Mucosa of gallbladder (tissue), 1 donor: ENCODE results near the gene ATOH8. TPM values are rescaled to one million over a fixed set of nuclear protein-coding genes. Genes with fewer than 3 reads are reported as not detected.
A peak's percentile ranks its signal among the peaks of the same experiment; 100 is the strongest.

ENCODE experiments used
- DNase-seq: peaks from one replicate; pipeline ENCODE4 v3.0.0-alpha.2; 2020; ENCODE audit warnings: low spot score
- total RNA-seq: library from RNA; stranded (reverse); gene quantifications from one replicate; pipeline ENCODE4 v1.2.1, GENCODE V29; 2021
- donor health status: DM: no; HTN: no; CAD: no.

ATOH8 gene
- total RNA-seq, 1 donor from 2014 or later, result 9.0 TPM

DNA sequence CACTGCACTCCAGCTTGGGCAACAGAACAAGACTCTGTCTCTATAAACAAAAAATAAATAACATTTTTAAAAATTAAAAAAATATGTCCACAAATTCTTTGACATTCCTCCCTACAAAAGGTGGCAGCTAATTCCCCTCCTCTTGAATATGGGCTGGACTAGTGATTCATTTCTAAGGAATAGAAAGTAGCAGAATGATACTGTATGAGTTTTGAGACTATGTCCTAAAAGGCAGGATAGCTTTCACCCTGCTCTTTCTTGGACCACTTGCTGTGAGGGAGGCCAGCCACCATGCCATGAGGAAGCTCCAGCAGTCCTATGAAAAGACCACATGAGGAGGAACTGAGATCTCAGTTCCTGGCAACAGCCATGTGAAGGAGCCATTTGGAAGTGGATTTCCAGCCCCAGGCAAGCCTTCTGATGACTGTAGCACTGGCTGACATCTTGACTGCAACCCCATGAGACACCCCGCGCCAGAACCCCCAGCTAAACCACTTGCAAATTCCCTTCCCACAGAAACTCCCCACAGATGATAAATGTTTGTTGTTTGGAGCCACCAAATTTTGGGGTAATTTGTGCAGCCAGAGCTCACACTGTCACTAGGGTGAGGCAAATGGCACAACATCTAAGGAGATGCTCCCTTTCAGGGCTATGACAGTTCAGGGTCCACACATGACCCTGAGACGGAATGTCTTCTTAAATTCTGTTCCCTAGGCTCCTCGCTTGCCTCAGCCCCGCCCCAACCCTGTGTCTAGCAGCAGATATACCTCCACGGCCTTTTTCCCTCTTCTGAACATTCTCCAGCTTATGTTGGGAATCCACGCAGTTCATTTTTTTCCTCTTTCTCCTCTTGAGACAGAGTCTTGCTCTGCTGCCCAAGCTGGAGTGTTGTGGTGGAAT, 17.1 kb upstream of the ATOH8 start:
- no peak for DNase-seq

DNA sequence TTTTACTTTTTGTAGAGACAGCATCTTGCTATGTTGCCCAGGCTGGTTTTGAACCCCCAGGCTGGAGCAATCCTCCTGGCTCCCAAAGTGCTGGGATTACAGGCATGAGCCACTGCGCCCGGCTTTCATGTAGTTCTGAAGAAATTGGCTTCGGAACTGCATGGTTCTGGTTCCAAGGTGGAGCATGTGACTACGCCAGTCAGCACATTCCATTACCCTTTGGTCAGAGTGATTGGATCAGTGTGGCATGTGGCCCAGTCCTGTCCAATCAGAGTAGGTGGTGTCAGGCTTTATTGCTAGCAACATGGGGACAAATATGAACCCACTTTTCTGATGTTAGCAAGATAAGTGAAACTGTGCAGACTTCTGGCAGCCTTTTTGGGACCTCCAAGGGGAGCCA, 16.3 kb upstream of the ATOH8 start:
- peak; percentile 82 for DNase-seq

DNA sequence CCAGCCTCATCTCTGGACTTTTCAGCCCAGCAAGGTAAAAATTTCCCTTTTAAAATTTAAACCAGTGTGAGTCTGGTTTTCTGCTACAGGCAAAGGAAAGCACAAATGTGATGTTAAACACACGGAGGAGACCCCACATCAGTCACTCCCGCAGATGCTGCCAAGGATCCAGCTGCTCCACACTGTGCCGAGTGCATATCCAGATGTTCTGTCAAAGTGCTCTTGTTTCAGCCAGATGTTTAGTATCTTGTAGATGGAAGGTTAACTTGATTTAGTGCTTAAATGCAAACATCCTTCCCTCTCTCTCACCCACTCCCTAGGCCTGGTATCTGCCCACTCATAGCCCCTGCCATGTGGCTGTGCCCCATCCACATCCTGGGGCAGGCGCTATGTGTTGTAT, 15.8 kb upstream of the ATOH8 start:
- no peak for DNase-seq

DNA sequence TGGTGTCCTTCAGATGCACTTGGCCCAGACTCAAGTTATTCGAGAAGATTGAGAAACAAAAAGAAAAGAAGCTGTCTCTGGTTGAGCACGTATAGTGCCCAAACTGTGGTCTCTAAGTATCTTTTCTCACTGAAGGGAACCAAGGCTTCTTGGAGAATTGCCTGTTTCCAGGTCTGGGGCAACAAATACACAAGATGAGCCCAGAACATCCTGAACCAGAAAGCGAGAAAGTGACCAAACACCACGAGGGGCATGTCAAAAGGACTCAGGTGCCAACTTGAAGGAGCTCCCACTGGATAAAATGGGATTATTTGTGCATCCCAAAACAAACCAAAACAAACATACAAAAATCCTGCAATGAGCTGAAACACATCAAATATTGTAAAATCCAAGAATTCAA, 13.6 kb upstream of the ATOH8 start:
- no peak for DNase-seq

DNA sequence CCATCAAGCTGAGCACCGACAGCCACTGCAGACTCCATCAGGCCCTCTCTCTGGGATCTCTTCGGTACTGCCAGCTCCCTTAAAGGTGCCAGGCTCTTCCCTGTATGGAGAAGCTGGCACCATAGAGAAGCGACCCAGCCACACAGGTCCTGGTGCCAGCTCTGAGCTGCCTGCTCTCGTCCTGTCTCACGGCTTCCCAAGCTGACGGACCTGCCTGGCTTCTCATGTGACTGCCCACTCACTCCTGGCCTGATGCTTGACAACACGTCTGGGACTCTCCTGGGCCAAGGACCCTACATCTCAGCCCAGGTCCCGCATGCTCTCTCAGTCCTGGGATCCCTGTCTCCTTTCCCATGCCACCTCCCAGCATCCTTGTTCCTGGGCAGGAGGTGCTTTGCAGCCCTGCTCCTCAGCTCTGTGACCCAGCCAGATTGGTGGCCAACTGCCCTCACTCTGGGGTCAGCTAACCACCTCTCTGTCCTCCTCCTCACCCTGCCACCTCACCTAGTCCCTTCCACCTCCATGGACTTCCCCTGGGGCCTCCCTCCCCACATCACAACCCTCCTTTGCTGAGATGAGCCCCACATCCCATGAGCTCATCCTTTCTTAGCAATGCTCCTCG, 12.5 kb upstream of the ATOH8 start:
- no peak for DNase-seq

DNA sequence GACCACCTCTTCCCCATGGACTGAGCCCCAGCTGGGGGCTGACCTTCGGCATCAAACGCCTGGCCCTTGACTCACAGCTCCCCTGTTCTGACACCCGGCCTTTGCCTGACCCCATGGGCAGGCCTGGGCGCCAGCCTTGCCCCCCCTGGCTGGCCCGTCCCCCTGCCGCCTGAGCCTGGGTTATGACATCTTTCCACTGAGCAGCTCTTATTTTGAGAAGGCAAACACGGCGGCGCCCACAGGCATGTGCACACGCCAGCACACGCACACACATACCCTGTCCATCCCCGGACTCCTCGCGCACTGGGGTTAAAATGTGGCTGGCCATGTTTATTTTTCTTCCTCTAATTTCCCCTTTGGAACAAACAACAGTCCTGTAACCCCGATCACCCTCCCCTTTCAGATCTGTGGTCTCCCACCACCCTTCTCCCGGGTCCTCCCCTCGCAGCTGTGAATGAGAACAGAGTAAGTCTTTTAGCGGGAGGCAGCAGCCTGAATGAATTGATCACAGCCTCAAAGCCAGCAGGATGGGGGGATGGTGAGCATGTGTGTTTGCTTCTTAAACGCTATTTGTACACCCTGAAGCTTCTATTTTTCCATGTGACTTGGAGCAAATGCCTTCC, 11.8 kb upstream of the ATOH8 start:
- peak; percentile 65 for DNase-seq

DNA sequence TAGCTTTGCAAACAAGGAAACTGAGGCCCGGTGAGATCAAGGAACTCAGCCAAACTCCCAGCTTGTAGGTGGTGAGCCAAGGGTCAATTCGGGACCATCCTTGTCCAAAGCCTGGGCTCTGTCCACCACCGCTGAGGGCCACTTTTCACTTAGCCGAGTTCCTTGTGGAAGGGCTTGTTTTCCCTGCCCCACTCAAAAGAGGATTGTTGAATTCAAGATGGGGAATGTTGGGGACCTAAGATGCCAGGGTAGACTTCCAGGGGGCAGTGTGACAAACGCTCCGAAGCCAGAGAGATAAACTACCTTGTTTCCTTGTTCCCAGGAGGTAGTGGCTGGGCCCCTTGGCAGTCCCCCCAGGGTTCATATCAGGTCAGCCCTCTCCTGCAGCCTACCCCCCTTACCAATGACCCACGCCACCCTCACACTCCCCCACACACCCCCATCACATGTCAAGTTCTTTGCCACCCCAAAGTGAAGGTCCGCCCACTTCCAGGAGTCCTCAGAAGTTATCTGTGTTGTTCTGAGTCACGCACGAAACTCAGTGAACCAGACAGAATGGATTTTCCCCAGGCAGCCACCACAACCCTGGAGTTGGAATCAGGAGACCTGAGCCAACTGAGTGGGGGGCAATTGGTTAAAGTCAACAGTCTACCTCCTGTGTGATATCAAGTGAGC, 10.3 kb upstream of the ATOH8 start:
- no peak for DNase-seq

DNA sequence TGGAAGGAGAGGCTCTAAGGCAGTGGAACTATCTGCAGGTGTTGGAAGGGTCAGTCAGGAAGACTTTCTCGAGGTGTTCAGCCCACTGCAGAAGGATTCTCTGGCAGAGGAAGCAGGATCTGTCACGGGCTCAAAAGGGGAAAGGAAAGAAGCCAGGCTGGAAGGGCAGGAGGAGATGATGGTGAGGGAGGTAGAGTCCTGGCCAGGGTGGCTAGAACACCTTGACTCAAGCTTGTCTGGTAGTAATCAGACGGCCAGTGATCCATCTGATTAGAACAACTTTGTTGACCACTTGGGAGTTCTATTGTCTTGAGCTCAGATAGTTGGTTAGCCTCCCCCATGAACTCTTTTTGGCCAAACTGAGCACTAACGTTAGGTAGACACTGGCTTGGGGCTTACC, 9.7 kb upstream of the ATOH8 start:
- no peak for DNase-seq

DNA sequence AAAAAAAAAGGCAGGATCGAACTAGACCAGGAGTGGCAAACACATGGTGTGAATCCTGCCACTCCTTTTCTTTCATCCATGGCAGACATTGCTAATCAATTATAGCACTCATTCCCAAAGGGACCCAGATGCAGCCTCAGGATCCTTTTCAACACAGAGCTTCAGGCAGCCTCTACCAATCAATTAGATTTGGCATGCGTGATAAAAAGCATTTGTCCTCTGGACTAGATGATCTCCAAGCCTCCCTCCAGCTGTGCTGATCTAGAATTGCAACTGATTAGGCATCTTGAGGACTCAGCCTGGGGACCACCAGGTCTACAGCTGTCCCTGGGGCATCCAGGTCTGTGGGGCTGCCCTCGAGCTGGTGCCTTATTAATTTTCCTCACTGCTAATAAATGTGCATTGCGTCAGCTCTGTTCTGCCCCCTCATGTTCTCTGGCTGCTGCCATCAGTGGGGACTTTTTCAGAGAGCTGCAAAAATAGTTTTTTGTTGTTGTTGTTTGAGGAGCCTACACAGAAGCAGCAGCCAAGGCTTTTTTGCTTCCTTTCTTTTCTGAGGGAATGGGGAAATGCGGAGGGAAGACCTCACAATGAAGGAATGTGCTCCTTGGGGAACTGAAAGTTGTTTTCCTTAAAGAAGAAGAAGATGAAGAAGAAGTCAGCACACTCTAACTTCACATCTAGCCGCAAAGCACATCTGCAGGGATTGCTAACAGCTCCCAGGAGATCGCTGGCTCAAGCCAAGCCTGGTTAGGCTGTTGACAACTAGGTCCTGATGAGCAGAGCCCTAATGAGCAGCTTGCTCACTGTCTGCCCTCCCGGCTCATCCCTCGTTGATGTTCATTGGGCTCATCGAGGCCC, 8.8 kb upstream of the ATOH8 start:
- no peak for DNase-seq

DNA sequence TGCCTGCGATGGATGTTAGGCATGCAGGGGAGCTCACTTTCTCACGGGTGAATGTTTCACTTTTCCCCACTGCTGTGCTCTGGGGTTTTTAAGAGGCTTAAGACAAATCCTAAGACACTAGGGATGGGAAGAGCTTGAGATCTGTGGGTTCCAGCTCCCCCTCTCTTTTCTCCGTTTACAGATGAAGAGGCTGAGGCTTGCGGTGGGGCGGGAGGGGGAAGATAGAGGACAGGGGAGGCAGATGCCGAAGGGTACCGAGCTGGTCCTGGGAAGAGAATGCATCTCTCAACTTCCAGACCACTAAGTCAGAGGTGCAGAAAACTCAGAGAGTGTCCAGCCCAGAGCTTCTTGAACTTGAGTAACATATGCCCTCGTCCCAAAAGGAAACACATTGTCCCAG, 8.2 kb upstream of the ATOH8 start:
- DNase-seq, result no peak

DNA sequence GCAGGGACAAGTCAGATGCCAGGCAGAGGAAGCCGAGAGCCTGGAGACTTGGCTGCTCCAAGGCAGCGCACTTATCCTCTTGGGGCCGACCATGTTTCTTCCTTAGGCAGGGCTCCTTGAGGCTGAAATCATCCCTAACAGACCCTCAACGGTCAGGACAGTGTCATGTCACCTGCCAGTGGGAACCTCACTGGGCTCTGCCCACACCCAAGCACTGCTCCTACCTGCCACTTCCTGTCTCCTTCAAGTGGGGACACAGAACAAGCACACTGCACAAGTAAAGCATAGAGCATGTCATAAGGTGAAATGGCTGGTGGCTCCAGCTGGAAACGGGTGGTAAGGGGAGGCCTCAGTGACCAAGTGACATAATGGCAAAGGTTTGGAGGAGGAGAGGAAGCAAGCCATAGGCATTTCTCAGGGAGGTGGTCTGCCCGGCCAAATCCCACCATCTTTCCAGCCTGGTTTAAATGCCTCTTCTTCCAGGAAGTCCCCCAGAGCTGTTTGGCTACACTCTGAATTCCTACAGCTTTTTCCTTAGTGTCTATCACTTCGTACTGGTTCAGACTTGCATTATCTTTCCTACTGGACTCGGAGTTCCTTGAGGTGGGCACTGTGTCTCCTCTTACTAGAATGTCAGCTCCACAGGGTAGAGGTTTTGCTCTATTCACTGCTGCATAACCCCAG, 7.3 kb upstream of the ATOH8 start:
- no peak for DNase-seq

DNA sequence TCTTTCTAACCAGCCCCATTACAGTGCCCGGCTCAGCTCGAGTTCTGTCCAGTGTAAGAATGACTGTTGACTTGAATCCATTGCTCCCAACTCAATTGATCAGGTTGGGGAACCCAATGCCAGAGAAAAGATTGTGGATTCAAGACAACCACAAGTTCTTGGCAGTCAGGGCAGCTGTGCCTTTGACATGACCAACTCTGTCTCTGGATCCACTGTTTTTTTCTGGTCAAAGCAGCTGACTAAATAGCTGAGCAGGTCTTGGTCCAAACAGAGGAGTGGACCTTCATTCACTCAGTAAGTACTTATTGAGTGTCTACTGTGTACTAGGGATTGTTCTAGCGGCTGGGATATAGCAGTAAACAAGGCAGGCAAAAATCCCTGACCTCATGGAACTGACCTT, 6.3 kb upstream of the ATOH8 start:
- DNase-seq, result no peak

DNA sequence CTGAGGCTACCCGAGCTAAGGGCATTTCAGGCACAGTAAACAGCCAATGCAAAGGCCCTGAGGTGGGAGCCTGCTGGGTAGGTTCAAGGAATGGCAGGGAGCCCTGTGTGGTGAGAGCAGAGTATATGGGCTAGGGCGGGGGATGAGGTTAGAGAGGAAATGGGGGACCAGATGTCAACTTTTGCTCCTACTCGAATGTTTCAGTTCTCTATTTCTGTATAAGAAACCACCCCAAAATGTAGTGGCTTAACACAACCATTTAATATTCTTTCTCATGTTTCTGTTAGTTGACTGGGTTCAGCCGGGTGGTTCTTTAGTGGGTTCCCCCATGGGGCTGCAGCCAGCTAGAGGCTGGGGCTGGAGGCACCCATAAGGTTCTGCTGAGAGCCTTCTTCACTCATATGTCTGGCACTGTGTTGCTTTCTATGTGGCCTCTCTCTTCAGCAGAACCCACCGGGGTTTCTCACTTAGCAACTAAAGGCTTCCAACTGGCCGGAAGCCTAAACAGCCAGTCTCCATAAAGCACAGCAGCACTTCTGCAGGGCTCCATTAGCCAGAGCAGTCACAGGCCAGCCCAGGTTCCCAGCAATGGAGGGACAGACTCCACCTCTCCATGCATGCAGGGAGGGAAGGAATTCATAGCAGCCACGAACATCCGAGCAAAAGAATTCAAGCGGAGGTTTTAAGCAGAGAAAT, 5.6 kb upstream of the ATOH8 start:
- no peak for DNase-seq

DNA sequence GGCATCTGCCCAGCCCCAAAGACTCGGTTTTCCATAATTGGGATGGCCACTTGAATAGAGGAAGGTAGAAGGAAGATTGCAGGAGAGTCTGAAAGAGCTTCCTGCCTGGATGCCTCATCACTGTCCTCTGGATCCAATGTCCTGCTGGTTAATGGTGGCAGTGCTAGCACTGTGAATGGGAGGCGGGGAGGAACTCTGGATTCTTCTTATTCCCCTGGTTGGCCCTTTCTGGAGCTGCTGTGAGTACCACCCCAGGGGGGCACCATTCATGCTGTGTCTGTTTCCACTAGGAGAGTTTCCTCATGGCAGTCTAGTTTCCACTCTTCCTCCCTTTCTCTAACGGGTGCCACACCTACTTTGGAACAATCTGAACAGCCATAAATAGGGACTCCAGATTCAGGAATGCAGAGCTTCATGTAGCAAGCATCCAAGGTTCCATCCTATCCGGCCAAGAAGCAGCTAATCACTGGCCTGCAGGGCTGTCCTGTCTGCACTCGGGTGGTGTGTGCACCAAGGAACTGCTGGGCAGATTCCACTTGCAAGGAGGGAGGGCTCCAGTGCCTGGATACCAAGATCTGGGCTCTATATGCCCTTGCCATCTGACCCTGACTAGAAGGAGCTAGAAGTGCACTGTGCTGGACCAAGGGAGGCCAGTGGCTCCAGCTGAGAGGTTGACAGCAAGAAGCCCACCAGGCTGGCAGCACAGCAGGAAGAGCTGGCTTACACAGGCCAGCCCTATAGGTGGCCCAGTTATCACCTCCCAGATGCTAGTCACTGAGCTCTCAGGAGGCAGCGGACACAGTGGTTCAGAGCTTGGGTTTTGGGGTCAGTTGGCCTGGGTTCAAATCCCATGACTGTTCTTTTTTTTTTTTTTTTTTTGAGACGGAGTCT, 4.6 kb upstream of the ATOH8 start:
- DNase-seq, result no peak

DNA sequence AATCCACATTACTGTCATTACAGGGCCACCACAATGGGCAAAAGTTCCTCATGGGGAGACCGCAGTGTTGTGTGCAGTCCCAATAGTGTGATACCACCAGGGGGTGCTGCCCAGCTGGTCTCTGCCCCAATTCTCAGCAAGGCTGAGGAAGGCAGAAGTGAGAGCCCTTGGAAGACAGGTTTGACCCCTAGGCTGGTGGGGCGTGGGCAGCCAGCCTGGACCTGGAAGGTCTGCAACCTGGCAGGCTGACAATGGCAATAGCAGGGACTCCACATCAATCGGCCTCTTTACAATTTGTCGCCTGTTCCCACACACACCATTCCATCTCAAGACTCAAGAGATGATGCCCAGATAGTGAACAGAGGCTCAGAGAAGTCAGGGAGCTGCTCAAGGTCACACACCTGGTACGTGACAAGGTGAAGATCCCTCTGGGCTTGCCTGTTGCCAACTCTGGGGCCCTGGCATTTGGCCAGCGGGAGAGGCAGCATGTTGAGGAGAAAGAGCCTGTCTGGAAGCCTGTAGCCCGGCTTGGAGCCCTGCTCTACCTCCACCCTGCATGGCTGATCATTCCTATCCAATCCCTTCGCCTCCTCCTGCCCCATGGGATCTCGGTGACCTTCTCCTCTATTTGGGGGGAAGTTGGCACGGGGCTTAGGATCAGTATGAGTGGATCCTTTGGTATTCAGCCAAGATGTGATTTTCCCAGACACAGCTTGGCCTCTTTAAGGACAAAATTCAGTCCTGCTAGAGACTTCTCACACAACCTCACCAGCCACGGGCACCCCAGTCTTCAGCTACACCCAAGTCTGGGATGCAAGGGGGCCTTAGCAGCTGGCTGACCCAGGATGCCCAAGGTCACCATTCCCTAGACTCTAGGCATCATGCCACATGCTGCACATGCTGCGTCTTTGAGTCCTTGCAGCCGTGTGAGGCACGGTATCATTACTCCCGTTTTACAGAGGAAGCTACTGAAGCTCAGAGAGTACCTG, 2.9 kb upstream of the ATOH8 start:
- peak; percentile 76 for DNase-seq

DNA sequence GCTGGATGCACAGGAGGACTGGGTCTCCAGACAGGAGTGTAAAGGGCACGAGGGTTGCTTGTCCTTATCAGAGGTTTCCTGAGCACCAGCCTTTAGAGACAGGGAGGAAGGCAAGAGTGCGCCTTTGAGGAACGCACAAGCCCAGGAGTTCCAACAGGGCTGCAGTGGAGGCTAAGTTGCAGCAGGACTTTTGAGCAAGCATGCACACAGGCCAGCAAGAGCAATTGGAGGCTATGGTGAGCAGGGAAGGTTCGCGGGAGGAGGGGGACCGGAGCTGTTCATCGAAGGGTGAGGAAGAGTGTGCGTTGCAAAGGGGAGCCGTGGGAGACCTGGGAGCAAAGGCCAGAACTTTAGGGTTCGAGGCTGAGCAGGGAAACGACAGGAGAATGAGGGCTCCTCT, 2.2 kb upstream of the ATOH8 start:
- DNase-seq, result no peak

DNA sequence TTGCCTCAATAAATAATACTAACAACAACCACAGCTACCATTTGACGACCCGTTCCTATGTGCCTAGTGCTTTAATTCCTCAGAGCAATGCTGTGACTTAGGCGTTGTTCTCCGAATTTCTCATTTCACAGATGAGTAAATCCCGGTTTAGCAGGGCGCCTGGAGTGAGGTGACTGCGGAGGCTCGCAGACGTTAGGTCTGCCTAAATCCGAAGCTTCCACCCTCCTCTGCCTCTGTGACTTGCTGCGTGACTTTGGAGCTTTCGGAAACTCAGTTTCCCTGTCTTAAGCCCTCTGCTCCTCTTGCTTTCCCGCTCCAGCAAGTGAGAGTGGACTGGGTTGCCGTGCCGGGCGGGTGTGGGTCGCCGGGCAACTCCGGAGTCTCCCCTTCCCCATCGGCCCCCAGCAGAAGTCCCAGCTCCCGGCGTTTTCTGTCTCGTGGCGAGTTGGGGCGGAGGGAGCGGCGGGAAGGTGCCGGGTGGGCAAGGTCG, 711 bp upstream of the ATOH8 start:
- no peak for DNase-seq
